Prostate gland (tissue), 2 donors: ENCODE data around the gene POLR3C. TPM values are rescaled to one million over a fixed set of nuclear protein-coding genes. Genes with fewer than 3 reads are reported as not detected.

Source experiments
- DNase-seq: peaks from one replicate; pipeline ENCODE4 v3.0.0-alpha.2; 2019; ENCODE audit warnings: low spot score
- H3K27ac ChIP-seq, 2 donors: fragments of 200-600 bp; sonication (generic); 2 replicates each; pipeline ENCODE4 v1.5.1; 2017 to 2019
- H3K27me3 ChIP-seq: fragments of 200-600 bp; sonication (generic); replicated peaks from 2 replicates; pipeline ENCODE4 v1.5.1; 2019; ENCODE audit not compliant: insufficient read depth
- H3K36me3 ChIP-seq, 2 donors: fragments of 200-600 bp; sonication (generic); 1 replicate in 1 of 2; 2 replicates in 1 of 2; pipeline versions ENCODE4 v1.5.1 to v1.8.1; 2017 to 2019
- H3K4me1 ChIP-seq: fragments of 200-600 bp; sonication (generic); replicated peaks from 2 replicates; pipeline ENCODE4 v1.5.1; 2019
- H3K4me3 ChIP-seq, 2 donors: fragments of 200-600 bp; sonication (generic); 2 replicates each; pipeline ENCODE4 v1.5.1; 2017 to 2019
- H3K9me3 ChIP-seq: fragments of 200-600 bp; sonication (generic); 2 replicates; pipeline ENCODE4 v1.5.1; 2017
- POLR2A ChIP-seq: fragments of 450-650 bp; IDR thresholded peaks from one replicate; pipeline ENCODE4 v1.6.1; 2016; ENCODE audit warnings: antibody characterized with exemption, mild to moderate bottlenecking
- POLR2AphosphoS5 ChIP-seq: sonication (generic); formaldehyde crosslinking; IDR thresholded peaks from one replicate; pipeline ENCODE4 v1.6.1; 2017; ENCODE audit warnings: antibody characterized with exemption
- WGBS: methylation state at CpG from one replicate; pipeline ENCODE4 v1.1.5; 2018; 5-methylcytosine and 5-hydroxymethylcytosine counted together
- intact Hi-C: fragments of 100-400 bp; cut with DNase I; formaldehyde crosslinking; loops from one replicate; pipeline ENCODE4 v1.14.2; 2022
- total RNA-seq, 2 donors: library from RNA; depleted of rRNA; stranded (reverse); fragments of >200 nt; gene quantifications; one replicate each; pipeline ENCODE4 v1.1.0, GENCODE V29; 2016
- TF ChIP-seq, protein P1 (sequence below), 4 experiments: fragments of 200-600 bp in 2 of 4; fragments of 450-650 bp in 2 of 4; sonication (generic) in 2 of 4; IDR thresholded peaks; 1 replicate in 3 of 4; 2 replicates in 1 of 4; pipeline ENCODE4 v1.5.1; 2016 to 2019; ENCODE audit warnings: antibody characterized with exemption in 4 of 4, mild to moderate bottlenecking in 2 of 4, moderate library complexity in 2 of 4

The POLR3C gene
- total RNA-seq, 2 donors from 2014 or later, result 22.5 to 48.0 TPM

DNA sequence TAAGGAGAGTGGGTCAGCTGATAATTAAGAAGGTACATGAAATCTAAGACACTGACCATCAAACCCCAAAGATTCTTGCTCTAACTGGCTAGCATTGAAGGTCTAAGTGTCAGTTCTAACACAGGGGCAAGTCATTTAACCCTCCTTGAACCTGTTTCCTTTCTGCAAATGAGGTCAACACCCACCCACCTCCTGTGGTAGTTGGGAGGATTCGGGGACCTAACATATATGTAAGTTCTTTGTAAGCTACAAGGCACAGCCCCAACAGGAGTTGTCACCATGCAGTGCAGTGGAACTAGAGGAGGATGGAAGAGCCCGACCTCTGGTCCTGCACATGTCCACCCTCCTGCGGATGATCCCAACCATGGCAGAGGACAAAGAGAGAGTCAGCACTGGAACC, 23.8 kb downstream of the POLR3C start:
- Histone ChIP-seq H3K36me3 (peaks cover 8 to 21% of the 10 kb centered on the region in 2 donors), H3K4me1 (no peaks in the 10 kb centered on the region), H3K9me3 (no peaks in the 10 kb centered on the region), H3K4me3 (no peak overlapping the region), H3K27me3 (no peaks in the 10 kb centered on the region), H3K27ac (no peak overlapping the region)
- 60% methylated on average over 3 of the region's 3 CpGs for WGBS
- no peak for TF ChIP-seq POLR2AphosphoS5
- no peak for DNase-seq
- intact Hi-C loops, result loop anchor here (5.0 kb wide), 1 partner anchor 169 kb away; no protein-coding TSS in a partner anchor

DNA sequence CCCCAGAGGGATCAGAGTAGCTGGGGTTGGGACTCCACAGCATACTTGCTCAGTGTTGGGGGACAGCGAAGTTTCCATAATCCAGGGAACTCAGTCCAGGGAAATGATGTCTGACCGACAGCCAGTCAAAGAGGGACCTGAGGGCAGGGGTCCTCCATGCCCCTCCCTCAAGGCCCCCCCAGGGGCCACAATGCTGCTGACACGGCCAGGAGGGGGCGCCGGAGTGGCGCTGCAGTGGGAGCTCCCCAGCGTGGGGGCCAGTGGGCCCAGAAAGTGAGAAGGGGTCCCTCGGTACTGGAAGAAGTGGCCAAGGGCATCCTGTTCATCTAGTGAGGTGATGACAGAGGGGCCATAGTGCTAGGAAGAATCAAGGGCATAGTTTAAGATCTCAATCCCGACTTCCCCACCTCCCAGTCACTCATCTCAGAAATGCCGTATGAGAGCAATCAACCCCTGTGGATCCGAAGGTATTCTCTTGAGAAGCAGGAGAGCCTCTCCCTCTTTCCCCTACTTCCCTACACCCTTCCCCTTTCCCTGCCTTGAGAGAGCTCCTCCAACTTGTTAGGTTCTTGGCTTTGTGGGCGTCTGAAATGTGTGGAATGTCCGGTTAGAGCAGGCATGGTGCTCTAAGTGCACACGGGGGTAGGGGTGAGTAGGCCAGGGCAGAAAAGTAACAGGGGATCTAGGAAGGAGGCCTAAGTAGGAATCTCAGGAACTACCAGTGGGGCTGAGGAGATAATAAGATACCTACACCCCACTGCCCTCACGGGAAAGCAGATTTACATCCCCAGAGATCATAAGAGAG, 25.6 kb downstream of the POLR3C start:
- H3K36me3 ChIP-seq, result peaks cover 8 to 28% of the 10 kb centered on the region in 2 donors

GRCh38 chr1:145855426-145855948, 31.5 kb downstream of the POLR3C start:
- intact Hi-C loops, result no loop called here
- Histone ChIP-seq H3K4me3 (no peak overlapping the region), H3K36me3 (peaks cover 8 to 23% of the 10 kb centered on the region in 2 donors), H3K27ac (no peak overlapping the region), H3K9me3 (no peaks in the 10 kb centered on the region), H3K27me3 (no peaks in the 10 kb centered on the region), H3K4me1 (peaks cover 5% of the 10 kb centered on the region)
- WGBS, result 83% methylated on average over 7 of the region's 7 CpGs
- no peak for DNase-seq
- TF ChIP-seq POLR2AphosphoS5 (no peak), POLR2A (no peak)
- TF ChIP-seq, protein P1, sequence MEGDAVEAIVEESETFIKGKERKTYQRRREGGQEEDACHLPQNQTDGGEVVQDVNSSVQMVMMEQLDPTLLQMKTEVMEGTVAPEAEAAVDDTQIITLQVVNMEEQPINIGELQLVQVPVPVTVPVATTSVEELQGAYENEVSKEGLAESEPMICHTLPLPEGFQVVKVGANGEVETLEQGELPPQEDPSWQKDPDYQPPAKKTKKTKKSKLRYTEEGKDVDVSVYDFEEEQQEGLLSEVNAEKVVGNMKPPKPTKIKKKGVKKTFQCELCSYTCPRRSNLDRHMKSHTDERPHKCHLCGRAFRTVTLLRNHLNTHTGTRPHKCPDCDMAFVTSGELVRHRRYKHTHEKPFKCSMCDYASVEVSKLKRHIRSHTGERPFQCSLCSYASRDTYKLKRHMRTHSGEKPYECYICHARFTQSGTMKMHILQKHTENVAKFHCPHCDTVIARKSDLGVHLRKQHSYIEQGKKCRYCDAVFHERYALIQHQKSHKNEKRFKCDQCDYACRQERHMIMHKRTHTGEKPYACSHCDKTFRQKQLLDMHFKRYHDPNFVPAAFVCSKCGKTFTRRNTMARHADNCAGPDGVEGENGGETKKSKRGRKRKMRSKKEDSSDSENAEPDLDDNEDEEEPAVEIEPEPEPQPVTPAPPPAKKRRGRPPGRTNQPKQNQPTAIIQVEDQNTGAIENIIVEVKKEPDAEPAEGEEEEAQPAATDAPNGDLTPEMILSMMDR (IDR thresholded peaks at IDR 0.05), result no peak

More for the DNA sequence above, 25.6 kb downstream of the POLR3C start:
- DNase-seq, result no peak
- 76% methylated on average over 15 of the region's 15 CpGs for WGBS
- intact Hi-C loops, result loop anchor here (5.0 kb wide), 1 partner anchor 168 kb away; no protein-coding TSS in a partner anchor
- H3K4me1 ChIP-seq, result no peaks in the 10 kb centered on the region
- H3K27ac ChIP-seq, result no peak overlapping the region
- no peak overlapping the region for H3K4me3 ChIP-seq
- no peaks in the 10 kb centered on the region for H3K9me3 ChIP-seq
- no peaks in the 10 kb centered on the region for H3K27me3 ChIP-seq
- TF ChIP-seq POLR2A (no peak), POLR2AphosphoS5 (no peak)
- TF ChIP-seq, protein P1 (IDR thresholded peaks at IDR 0.05), result no peak

DNA sequence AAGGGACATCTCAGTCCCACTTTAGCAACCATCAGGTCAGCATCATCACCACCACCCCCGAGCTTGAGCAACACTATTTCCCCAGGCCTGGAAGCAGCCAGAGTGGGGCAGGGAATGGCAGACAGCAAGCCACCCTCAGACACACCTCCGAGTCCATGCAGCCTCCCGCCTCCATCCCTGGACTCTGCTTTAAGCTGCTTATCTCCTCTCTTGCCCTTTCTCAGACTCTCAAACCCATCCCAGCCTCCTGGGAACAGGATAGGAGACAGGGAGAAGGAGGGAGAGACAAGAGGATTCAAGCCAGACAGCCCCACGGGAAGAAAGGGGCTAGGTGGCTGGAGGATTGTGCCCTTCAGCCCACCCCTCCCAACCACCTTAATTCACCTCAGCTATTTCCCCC, 33.2 kb downstream of the POLR3C start:
- H3K4me1 ChIP-seq, result peaks cover 5% of the 10 kb centered on the region
- DNase-seq, result no peak
- no peak overlapping the region for H3K4me3 ChIP-seq
- intact Hi-C loops, result no loop called here
- H3K27ac ChIP-seq, result no peak overlapping the region
- peaks cover 5 to 17% of the 10 kb centered on the region in 2 donors for H3K36me3 ChIP-seq
- no peaks in the 10 kb centered on the region for H3K9me3 ChIP-seq
- TF ChIP-seq, protein P1 (IDR thresholded peaks at IDR 0.05), result no peak
- TF ChIP-seq POLR2AphosphoS5 (no peak), POLR2A (no peak)
- H3K27me3 ChIP-seq, result no peaks in the 10 kb centered on the region
- 88% methylated on average over 4 of the region's 4 CpGs for WGBS

GRCh38 chr1:145858238-145858900, 34.4 kb downstream of the POLR3C start:
- Histone ChIP-seq H3K27me3 (no peaks in the 10 kb centered on the region), H3K4me3 (peak overlapping the region; percentile 75 to 77), H3K27ac (peak overlapping the region; percentile 91 to 92), H3K9me3 (no peaks in the 10 kb centered on the region), H3K4me1 (peaks cover 5% of the 10 kb centered on the region), H3K36me3 (peaks cover 5 to 11% of the 10 kb centered on the region in 2 donors)
- TF ChIP-seq POLR2A (no peak), POLR2AphosphoS5 (no peak)
- TF ChIP-seq, protein P1 (IDR thresholded peaks at IDR 0.05), result no peak
- intact Hi-C loops, result no loop called here
- 2% methylated on average over 35 of the region's 35 CpGs for WGBS
- DNase-seq, result peak; percentile 40
